Neuron (in vitro differentiated cells): ENCODE results near the gene RABGGTA.

Experiments used
- H2AFZ ChIP-seq: one replicate; pipeline ENCODE4 v1.6.1; 2013; ENCODE audit warnings: low read depth, mild to moderate bottlenecking, inconsistent platforms, low read length, moderate library complexity
- H3K27me3 ChIP-seq: one replicate; pipeline ENCODE4 v1.6.1; 2013; ENCODE audit warnings: low read length; ENCODE audit not compliant: insufficient read depth
- H3K36me3 ChIP-seq: one replicate; pipeline ENCODE4 v1.6.1; 2013; ENCODE audit warnings: low read length; ENCODE audit not compliant: insufficient read depth
- H3K4me1 ChIP-seq: one replicate; pipeline ENCODE4 v1.6.1; 2013; ENCODE audit warnings: low read length; ENCODE audit not compliant: insufficient read depth
- H3K4me3 ChIP-seq: 2 replicates; pipeline ENCODE4 v1.5.1; 2013; ENCODE audit warnings: mild to moderate bottlenecking, low read length, moderate library complexity
- H3K9me3 ChIP-seq: one replicate; pipeline ENCODE4 v1.6.1; 2013; ENCODE audit warnings: low read length

RABGGTA gene

DNA sequence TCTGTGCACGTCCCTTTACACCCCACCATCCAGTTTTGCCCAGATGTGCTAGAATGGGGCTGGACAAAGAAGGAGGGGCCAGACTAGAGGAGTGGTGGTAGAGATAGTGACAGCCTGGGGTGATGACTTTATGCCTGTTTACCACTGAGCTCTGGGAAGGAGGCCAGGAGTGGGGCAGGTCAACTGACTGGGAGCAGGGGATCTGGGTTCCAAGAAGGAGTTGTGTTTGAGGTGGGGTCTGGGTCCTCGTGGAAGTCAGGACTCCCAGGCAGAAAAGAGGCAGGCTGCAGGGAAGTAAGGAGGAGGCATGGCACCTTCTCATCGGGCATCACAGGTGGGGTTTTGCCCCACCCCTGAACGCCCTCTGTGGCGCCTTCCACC lies 38.9 kb upstream of the RABGGTA start:
- Histone ChIP-seq H3K4me1 (no peaks in the 10 kb centered on the region), H3K9me3 (no peaks in the 10 kb centered on the region), H3K4me3 (no peak overlapping the region), H2AFZ (no peak overlapping the region), H3K36me3 (peaks cover 33% of the 10 kb centered on the region), H3K27me3 (no peaks in the 10 kb centered on the region)

DNA sequence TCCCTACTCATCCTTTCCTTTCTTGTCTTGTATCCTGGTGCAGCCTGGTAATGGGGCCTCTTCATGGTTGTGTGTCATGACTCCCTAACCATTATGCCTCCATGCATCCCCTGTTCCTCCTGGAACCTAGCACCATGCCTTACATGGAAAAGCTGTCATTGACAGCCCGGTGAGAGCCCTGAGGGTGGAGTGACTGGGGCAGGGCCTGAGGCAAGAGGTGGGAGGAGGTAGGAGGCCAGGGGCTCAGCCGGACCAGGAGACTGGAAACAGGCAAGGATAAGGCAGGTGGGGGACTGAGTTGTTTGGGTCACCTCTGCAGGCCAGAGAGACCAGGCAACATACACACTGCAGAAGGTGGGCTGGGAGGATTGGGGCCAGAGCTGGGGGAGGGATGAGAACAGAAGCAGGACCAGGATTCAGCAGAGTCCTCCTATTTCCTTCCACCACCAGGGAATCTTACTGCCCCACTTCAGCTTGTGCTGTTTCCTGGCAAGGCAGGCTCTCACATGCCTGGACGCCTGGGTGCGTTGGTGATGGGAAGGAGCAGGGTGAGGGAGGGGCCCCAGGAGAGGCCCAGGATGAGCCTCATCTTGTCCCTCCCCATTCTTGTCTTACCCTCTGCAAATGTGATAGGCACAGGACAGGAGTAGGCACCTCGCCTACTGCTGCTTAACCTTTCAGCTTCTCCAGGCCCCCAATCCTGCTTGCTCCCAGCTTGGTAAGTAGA lies 38.3 kb upstream of the RABGGTA start, which contains the start of gene LTB4R2:
LTB4R2 (plus strand) TSS at position 603 of the 727 bp plus-strand sequence. CDS start 525 bp downstream, outside the sequence.
- Histone ChIP-seq H3K36me3 (peaks cover 39% of the 10 kb centered on the region), H3K4me3 (no peak within 1 kb of the TSS), H3K27me3 (no peaks in the 10 kb centered on the region), H2AFZ (no peak within 1 kb of the TSS), H3K9me3 (no peaks in the 10 kb centered on the region), H3K4me1 (no peaks in the 10 kb centered on the region)

DNA sequence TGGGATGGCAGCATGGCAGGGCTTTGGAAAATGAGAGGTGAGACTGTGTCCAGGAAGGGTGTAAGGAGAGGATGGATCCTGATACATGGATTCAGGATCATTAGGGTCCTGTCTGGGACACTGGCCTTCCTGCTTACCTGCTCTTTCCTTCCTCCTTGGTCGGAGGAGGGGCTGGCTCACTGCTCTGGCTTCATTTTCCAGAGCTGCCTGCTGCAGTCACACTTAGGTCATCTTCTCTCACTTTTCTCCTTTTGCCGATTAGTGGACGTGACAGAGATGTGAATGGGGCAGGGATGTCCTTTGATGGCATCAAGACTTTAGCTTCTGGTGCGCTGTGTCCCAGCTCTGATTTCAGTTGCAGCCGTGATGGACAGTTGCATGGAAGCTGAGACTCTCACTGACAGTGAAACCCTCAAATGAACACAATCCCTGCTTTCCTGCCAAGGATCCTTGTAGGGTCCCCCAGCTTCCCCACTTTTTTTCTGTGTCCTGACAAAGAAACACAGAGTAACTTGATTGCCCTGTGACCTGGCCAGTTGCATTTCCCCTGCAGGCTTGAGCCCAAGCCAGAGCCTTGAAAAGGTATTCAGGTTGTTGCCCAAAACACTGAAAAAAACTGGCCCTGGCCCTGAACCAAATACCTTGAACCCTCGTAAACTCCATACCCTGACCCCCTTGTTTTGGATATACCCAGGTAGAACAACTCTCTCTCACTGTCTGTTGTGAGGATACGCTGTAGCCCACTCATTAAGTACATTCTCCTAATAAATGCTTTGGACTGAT lies 37.1 kb upstream of the RABGGTA start:
- H3K36me3 ChIP-seq = peaks cover 50% of the 10 kb centered on the region
- no peak overlapping the region for H3K4me3 ChIP-seq
- no peaks in the 10 kb centered on the region for H3K4me1 ChIP-seq
- H3K9me3 ChIP-seq = no peaks in the 10 kb centered on the region
- H3K27me3 ChIP-seq = no peaks in the 10 kb centered on the region
- H2AFZ ChIP-seq = no peak overlapping the region

DNA sequence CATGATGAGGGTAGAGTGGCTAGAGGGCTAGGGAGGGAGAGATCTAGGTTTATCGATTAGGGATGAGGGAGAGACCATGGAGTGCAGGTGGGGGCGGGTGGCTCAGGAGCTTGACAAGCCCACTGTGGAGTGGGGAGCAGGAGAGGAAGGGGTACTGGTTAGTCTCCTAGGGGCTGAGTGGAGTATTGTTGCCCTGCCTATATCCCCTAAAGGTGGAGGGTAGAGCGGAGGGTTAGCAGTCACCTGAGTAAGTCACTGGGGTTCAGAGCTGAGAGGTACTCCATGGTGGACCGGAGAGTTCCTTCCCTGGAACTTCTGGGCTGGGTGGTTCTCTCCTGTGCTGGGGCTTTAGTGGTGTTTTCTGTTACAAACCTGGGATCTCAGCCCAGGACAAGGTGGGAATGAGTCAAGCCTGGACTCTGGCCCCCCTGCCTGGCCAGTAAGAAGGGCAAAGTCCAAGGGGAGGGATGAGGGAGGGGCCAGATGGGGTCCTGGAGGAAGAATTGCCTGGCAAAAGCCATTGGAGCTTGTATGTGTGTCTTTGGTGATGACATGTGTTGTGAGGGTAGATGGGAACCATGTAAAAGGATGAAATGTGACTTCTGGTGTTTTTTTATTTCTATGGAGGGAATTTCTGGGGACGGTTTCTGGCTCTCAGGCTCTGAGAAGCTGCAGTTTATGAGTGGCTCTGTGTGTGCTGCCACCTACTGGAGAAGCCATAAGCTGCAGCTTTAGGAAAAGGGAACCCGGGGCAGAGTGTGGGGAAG lies 36.4 kb upstream of the RABGGTA start, which contains the start of gene CIDEB:
CIDEB (minus strand) TSS at position 403 of the 767 bp plus-strand sequence; CDS start at position 284, 119 bp downstream.
- Histone ChIP-seq H2AFZ (no peak within 1 kb of the TSS), H3K27me3 (no peaks in the 10 kb centered on the region), H3K4me3 (no peak within 1 kb of the TSS), H3K9me3 (no peaks in the 10 kb centered on the region), H3K4me1 (no peaks in the 10 kb centered on the region), H3K36me3 (peaks cover 58% of the 10 kb centered on the region)

DNA sequence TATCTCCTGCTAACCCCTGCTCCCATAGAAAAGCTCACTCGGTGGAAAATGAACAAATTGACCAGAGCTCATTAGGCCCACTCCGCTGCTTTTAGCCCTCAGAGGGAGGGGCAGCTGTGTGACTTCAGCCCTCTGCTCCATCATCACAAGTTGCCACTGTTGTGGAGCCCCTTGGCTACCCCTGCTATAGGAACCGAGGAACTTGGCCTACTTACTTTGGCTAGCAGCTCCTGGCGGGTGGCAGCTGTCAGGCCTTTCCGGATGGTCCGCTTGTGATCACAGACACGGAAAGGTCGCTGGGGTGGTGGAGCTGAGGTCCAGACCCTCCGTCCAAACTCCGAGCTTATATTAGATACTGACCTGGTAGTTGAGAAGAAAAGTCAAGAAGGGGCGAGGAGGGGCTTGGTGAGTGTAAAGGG lies 35.8 kb upstream of the RABGGTA start:
- H2AFZ ChIP-seq = no peak overlapping the region
- peaks cover 64% of the 10 kb centered on the region for H3K36me3 ChIP-seq
- no peaks in the 10 kb centered on the region for H3K9me3 ChIP-seq
- H3K4me1 ChIP-seq = no peaks in the 10 kb centered on the region
- no peak overlapping the region for H3K4me3 ChIP-seq
- no peaks in the 10 kb centered on the region for H3K27me3 ChIP-seq

DNA sequence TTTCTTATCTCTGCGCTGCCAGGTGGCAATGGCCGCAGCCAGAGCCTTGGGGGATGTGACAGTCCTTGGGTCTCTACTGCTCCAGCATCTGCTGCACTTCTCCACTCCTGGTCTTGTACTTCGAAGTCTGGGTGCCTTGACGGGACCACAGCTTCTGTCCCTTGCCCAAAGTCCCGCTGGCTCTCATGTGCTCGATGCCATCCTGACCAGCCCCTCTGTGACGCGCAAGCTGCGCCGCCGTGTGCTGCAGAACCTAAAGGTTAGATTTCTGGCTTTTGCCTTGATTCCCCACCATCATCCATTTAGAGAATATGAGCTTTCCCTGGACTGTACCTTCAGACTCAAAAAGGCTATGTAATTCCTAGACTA lies 32.6 kb upstream of the RABGGTA start:
- Histone ChIP-seq H3K9me3 (no peaks in the 10 kb centered on the region), H3K4me3 (no peak overlapping the region)

DNA sequence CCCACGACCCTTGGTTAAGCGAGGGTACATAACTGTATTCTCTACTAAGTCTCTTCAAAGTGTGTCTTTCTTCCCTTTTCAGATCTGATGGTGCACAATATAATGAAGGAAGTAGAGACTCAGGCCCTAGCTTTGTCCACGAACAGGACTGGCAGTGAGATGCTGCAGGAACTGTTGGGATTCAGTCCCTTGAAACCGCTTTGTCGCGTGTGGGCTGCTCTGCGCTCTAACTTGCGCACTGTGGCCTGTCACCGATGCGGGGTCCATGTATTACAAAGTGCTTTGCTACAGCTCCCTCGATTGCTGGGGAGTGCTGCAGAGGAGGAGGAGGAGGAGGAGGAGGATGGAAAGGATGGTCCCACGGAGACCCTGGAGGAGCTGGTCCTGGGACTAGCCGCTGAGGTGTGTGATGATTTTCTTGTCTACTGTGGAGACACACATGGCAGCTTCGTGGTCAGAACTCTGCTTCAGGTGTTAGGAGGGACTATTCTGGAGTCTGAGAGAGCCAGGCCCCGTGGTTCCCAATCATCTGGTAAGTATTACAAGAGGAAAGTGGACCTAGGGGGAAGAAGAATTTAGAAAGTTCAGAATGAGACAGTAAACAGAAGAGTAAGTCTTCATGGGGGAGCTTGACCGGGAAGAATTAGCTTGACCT lies 29.1 kb upstream of the RABGGTA start:
- Histone ChIP-seq H3K4me3 (peak overlapping the region; percentile 86), H3K36me3 (peaks cover 46% of the 10 kb centered on the region), H3K4me1 (peaks cover 13% of the 10 kb centered on the region), H2AFZ (peak overlapping the region; percentile 62), H3K9me3 (no peaks in the 10 kb centered on the region), H3K27me3 (no peaks in the 10 kb centered on the region)

More for the DNA sequence above, 32.6 kb upstream of the RABGGTA start:
- Histone ChIP-seq H3K4me1 (peaks cover 12% of the 10 kb centered on the region), H2AFZ (no peak overlapping the region), H3K27me3 (no peaks in the 10 kb centered on the region), H3K36me3 (peaks cover 62% of the 10 kb centered on the region)

DNA sequence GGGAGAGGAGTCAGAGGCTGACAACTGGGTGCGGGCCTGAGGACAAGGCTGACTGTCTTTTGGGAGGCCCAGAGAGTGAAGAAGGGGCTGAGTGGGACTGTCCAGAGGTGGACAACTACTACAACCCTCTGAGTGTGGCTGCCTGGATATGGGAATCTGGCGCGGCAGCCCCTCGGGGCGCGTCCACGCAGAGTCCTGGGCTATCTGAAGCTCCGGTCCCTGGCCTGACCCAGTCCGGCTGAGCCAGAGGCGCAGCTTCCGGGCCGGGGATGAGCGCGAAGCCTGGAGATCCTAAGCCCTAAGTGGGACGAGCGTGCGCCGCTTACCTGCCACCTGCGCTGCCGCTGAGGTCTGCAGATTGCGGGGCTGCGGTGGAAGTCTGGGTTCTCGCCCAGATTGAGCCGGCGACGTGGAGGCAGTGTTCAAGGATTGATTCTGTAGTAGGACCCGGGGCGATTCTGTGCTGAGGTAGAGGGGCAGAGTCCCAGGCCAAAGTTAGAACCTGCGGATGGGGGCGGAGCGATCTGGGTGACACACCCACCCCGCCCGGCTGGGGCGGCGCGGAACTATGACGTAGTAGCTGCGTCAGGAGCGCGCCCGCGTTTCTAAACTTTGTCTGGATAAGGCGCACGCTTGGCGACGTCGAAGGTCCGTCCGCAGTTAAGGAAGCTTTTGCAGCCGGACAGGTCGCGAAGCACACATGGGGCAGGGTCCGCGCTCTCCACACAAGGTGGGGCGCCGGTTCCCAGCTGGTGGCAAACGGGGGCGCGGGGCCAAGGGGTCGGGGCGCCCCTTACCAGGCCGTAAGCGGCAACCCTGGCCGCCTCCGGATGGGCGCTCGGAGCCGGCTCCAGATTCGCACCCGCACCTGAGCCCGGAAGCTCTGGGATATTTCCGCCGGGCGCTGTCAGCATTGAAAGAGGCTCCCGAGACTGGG lies 28.1 kb upstream of the RABGGTA start, which contains the start of the genes DHRS1 and NOP9:
DHRS1 (minus strand) TSS at position 526 of the 937 bp plus-strand sequence. CDS start 674 bp downstream, outside the sequence.
NOP9 (plus strand) TSS at position 596 of the 937 bp plus-strand sequence; CDS start at position 701, 105 bp downstream.
- peak within 1 kb of the TSS; percentile 62 for H2AFZ ChIP-seq
- peaks cover 37% of the 10 kb centered on the region for H3K36me3 ChIP-seq
- no peaks in the 10 kb centered on the region for H3K27me3 ChIP-seq
- H3K9me3 ChIP-seq = no peaks in the 10 kb centered on the region
- H3K4me1 ChIP-seq = peaks cover 13% of the 10 kb centered on the region
- peak within 1 kb of the TSS; percentile 86 for H3K4me3 ChIP-seq

DNA sequence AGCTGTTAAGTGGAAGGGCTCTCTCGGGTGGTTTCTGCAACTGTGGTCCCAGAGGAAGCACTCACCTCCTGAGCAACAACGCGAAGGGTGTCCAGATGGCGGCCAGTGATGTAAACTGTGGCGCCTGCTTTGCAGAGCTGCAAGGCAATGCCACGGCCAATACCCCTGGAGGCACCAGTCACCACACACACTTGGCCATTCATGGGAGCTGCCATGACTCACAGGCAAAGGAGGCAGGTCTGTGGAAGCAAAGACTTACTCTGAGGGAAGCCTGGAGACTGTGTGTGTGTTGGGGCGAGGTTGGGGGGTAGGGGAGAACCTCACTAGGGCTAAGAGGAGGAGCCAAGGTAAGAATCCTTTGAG lies 27.5 kb upstream of the RABGGTA start:
- Histone ChIP-seq H3K4me3 (peak overlapping the region; percentile 86), H3K27me3 (no peaks in the 10 kb centered on the region), H2AFZ (no peak overlapping the region), H3K4me1 (peaks cover 13% of the 10 kb centered on the region), H3K9me3 (no peaks in the 10 kb centered on the region), H3K36me3 (peaks cover 30% of the 10 kb centered on the region)

DNA sequence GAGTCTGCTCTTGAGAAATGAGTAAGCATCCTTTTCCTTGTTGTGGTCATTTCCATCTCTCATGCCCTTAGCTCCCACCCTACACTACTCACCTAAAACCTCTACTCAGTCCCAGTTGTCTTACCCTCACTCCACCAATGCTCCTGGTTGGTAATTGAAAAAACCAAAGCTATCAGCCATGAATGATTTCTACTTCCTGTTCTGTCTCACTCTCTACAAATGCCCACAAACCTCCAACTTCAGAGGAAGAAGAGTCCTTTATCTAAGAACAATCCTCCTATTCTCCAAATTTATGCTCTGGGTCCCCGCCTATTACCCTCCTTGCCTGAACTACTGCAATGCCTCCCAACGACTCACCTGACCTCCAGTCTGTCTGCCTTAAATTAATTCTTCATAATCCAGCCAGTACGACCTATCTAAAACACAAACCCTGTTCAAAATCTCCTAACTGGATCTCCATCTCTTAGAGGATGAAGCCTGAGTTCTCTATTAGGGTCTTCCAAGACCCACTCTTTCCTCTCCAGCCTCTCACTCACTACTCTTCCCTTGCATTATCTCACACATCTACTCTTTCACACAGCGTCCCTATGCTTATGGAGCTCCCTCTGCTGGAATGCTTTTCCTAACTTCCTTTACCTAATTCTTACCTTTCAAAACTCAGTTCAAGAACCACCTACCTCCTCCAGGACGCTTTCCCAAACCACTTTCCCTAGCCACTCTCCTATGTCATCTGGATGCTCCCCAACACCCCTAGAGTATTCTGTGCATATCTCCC lies 26.0 kb upstream of the RABGGTA start:
- Histone ChIP-seq H3K4me3 (no peak overlapping the region), H3K4me1 (peaks cover 13% of the 10 kb centered on the region), H3K27me3 (no peaks in the 10 kb centered on the region), H2AFZ (no peak overlapping the region), H3K9me3 (no peaks in the 10 kb centered on the region), H3K36me3 (peaks cover 20% of the 10 kb centered on the region)
